ELR (cell line): Measurements from ENCODE around the gene STAG3.
A peak's percentile ranks its signal among the peaks of the same experiment; 100 is the strongest.
"Not testable (repeated sequence)": the region's sequence is repeated elsewhere in the genome, so short reads cannot be mapped to it uniquely, and the experiment has no call there.

Experiments
- DNase-seq: peaks from one replicate; pipeline ENCODE4 v3.0.0-alpha.2; 2015; ENCODE audit warnings: low read depth

Gene STAG3

DNA sequence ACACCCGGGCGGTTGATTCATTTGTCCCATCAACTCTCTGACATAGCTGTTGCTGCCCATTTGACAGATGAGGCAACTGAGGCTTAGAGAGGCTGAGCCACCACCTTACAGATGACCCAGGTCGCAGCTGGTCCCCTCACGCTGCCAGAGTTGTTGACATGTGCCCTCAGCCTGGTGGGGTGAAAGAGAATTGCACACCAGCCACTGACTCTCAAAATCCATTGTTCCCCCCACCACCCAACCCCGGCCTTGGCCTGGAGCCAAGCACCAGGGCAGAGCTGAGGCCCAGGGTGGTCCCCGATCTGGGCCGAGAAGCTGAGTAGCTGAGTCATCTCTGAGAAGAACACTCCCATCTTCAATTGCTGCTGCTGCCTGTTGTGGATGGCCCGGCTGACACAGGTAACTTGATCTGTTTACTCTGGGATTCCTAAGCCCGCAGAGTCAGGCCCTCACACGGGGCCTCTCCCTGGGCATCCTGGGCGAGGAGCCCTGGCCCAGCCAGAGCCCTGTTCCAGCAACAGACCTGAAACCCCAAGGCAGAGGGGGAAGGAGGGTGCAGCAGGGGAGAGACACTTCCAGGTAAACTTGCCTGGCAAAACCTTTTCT is 69.5 kb downstream of the STAG3 start:
- DNase-seq, result peak; percentile 70

DNA sequence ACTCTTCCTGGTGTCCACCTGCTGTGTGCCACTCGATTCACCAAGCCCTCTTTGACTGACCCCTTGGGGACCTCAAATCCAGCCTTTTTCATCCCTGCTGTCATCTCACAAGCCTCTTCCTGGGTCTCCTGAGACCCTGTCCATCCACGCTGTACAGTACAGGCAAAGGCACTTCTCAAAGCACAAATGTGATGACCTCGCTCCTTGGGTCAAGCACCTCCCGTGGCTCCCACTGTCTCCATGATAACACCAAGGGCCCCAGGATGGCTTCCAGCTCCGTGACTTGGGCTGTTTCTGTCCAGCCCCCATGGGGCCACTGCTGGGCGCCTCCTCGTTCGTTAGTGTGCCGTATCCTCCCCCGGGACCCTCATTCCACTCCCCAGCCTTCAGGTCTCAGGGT is 70.8 kb downstream of the STAG3 start:
- no peak for DNase-seq

GRCh38 chr7:100257017-100257416 is 79.3 kb downstream of the STAG3 start:
- DNase-seq, result no peak

GRCh38 chr7:100259984-100260383 is 82.3 kb downstream of the STAG3 start:
- not testable (repeated sequence) for DNase-seq

- DNase-seq, result not testable (repeated sequence)
Measured at GRCh38 chr7:100262896-100263295, 85.2 kb downstream of the STAG3 start.
